Measurements from ENCODE around the gene DPH3. TPM values are rescaled to one million over a fixed set of nuclear protein-coding genes. Genes with fewer than 3 reads are reported as not detected.

The DPH3 gene
- polyA plus RNA-seq, 1 donor (not counting 4 experiments of a cell fraction or from before 2014, with no cell fraction given) = 36.7 TPM

DNA sequence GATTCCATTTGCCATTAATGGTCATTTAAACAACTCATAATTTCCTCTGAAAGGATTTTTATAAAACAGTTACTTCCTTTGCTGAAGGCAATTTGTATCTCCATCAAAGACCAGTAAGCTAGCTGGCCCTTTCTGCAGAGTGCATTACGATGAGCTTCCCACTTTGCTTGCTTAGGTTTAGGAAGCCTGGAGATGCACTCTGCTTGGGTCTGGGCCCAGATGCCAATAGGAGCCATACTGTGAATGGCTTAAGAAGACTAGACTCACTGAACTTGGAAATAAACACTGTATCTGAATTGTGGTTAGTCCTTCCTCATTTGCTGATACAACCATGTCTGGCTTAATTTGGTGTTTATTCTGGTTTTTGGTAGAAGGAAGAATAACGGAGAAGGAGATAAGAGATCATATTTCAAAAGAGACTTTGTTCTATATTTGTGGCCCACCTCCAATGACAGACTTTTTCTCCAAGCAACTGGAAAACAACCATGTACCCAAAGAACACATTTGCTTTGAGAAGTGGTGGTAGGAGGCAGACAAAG is 38.4 kb upstream of the DPH3 start:
- no peak overlapping the region for H3K4me2 ChIP-seq (ENCODE audit: control insufficient read depth, extremely low read depth, insufficient read depth, low read depth, low read length)
- H3K27ac ChIP-seq (ENCODE audit: control insufficient read depth, insufficient read depth, low read length) = no peak overlapping the region
- no peaks in the 10 kb centered on the region for H3K9me1 ChIP-seq (ENCODE audit: control insufficient read depth, extremely low read depth, insufficient read depth, low read length)
- H3K9ac ChIP-seq (ENCODE audit: control insufficient read depth, extremely low read depth, insufficient read depth, low read length) = no peak overlapping the region
- TF ChIP-seq EZH2 (IDR thresholded peaks at IDR 0.05; ENCODE audit: low read length) = no peak
- TF ChIP-seq, protein P1, sequence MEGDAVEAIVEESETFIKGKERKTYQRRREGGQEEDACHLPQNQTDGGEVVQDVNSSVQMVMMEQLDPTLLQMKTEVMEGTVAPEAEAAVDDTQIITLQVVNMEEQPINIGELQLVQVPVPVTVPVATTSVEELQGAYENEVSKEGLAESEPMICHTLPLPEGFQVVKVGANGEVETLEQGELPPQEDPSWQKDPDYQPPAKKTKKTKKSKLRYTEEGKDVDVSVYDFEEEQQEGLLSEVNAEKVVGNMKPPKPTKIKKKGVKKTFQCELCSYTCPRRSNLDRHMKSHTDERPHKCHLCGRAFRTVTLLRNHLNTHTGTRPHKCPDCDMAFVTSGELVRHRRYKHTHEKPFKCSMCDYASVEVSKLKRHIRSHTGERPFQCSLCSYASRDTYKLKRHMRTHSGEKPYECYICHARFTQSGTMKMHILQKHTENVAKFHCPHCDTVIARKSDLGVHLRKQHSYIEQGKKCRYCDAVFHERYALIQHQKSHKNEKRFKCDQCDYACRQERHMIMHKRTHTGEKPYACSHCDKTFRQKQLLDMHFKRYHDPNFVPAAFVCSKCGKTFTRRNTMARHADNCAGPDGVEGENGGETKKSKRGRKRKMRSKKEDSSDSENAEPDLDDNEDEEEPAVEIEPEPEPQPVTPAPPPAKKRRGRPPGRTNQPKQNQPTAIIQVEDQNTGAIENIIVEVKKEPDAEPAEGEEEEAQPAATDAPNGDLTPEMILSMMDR (optimal IDR thresholded peaks at IDR 0.05 in 1 of 3, IDR thresholded peaks at IDR 0.05 in 1 of 3, conservative IDR thresholded peaks at IDR 0.05 in 1 of 3; ENCODE audit: extremely low read depth in 1 of 3, insufficient read depth in 2 of 3, low read length in 3 of 3) = no peak
- H3K27me3 ChIP-seq (ENCODE audit: control insufficient read depth, extremely low read depth, insufficient read depth, low read length) = no peaks in the 10 kb centered on the region
- no peak overlapping the region for H2AFZ ChIP-seq (ENCODE audit: control insufficient read depth, low read length)
- no peaks in the 10 kb centered on the region for H3K4me1 ChIP-seq (ENCODE audit: control insufficient read depth, extremely low read depth, insufficient read depth, low read length)
- H4K20me1 ChIP-seq (ENCODE audit: control insufficient read depth, extremely low read depth, insufficient read depth, low read length) = no peaks in the 10 kb centered on the region
- dilution Hi-C loops (cut with MboI; ENCODE audit: extremely low pct_ligation_motif_present, low sequenced_read_pairs) = no loop called here
- no peak overlapping the region for H3K4me3 ChIP-seq (ENCODE audit: control insufficient read depth in 2 of 3, extremely low read depth in 1 of 3, insufficient read depth in 2 of 3, low read depth in 1 of 3, low read length in 3 of 3)
- DNase-seq (ENCODE audit: low read depth, low spot score) = no peak
- H3K9me3 ChIP-seq (ENCODE audit: control insufficient read depth, low read depth, low read length) = no peaks in the 10 kb centered on the region
- H3K79me2 ChIP-seq (ENCODE audit: control insufficient read depth, insufficient read depth, low read length) = no peaks in the 10 kb centered on the region
- peaks cover 11 to 25% of the 10 kb centered on the region in 2 experiments for H3K36me3 ChIP-seq (ENCODE audit: control insufficient read depth in 2 of 2, extremely low read depth in 1 of 2, insufficient read depth in 2 of 2, low read length in 2 of 2)
- FAIRE-seq = no peak

DNA sequence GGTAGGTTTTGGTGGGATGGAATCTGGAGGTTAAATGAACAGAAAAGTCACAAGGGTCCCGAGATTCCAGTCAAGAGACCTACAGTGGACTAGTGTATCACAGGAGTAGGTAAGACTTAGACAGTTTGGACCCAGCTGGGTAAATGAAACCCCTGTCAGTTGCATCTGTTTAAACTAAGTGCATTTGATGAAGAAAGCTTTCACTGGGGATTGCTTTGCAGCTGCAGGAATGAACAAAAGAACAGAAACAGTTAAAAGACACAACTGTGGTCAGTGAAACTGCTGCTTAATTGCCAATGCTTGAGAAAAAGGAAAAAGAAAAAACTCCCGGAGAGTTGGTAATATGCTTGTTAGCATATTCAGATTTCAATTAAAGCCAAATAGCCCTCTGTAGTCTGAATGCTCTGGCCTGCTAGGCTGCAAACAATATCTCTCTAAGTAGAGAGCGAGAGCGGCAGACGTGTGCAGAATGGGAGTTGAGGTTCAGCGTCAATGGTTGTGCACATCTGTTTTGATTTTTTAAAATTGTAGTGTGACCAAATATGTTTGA is 37.4 kb upstream of the DPH3 start:
- Histone ChIP-seq H3K9me1 (ENCODE audit: control insufficient read depth, extremely low read depth, insufficient read depth, low read length) (no peaks in the 10 kb centered on the region), H4K20me1 (ENCODE audit: control insufficient read depth, extremely low read depth, insufficient read depth, low read length) (no peaks in the 10 kb centered on the region), H3K9me3 (ENCODE audit: control insufficient read depth, low read depth, low read length) (no peaks in the 10 kb centered on the region), H3K36me3 (ENCODE audit: control insufficient read depth in 2 of 2, extremely low read depth in 1 of 2, insufficient read depth in 2 of 2, low read length in 2 of 2) (peaks cover 11 to 24% of the 10 kb centered on the region in 2 experiments), H3K4me2 (ENCODE audit: control insufficient read depth, extremely low read depth, insufficient read depth, low read depth, low read length) (no peak overlapping the region), H2AFZ (ENCODE audit: control insufficient read depth, low read length) (no peak overlapping the region), H3K9ac (ENCODE audit: control insufficient read depth, extremely low read depth, insufficient read depth, low read length) (no peak overlapping the region), H3K27me3 (ENCODE audit: control insufficient read depth, extremely low read depth, insufficient read depth, low read length) (no peaks in the 10 kb centered on the region), H3K4me3 (ENCODE audit: control insufficient read depth in 2 of 3, extremely low read depth in 1 of 3, insufficient read depth in 2 of 3, low read depth in 1 of 3, low read length in 3 of 3) (no peak overlapping the region), H3K4me1 (ENCODE audit: control insufficient read depth, extremely low read depth, insufficient read depth, low read length) (no peaks in the 10 kb centered on the region), H3K79me2 (ENCODE audit: control insufficient read depth, insufficient read depth, low read length) (no peaks in the 10 kb centered on the region), H3K27ac (ENCODE audit: control insufficient read depth, insufficient read depth, low read length) (no peak overlapping the region)
- FAIRE-seq (no peak), DNase-seq (ENCODE audit: low read depth, low spot score) (no peak)
- TF ChIP-seq, protein P1 (optimal IDR thresholded peaks at IDR 0.05 in 1 of 3, IDR thresholded peaks at IDR 0.05 in 1 of 3, conservative IDR thresholded peaks at IDR 0.05 in 1 of 3; ENCODE audit: extremely low read depth in 1 of 3, insufficient read depth in 2 of 3, low read length in 3 of 3) = no peak
- TF ChIP-seq EZH2 (IDR thresholded peaks at IDR 0.05; ENCODE audit: low read length) = no peak
- dilution Hi-C loops (cut with MboI; ENCODE audit: extremely low pct_ligation_motif_present, low sequenced_read_pairs) = no loop called here
